ENCODE data around the gene LIPG.
A peak's percentile ranks its signal among the peaks of the same experiment; 100 is the strongest.

LIPG gene

GRCh38 chr18:49612515-49613033 is 50.7 kb downstream of the LIPG start:
- DNase-seq (ENCODE audit: low spot score): no peak

- DNase-seq (ENCODE audit: low spot score): peak; percentile 46
Observed at GRCh38 chr18:49613141-49613640, 51.3 kb downstream of the LIPG start.

GRCh38 chr18:49613641-49614151 is 51.8 kb downstream of the LIPG start:
- DNase-seq (ENCODE audit: low spot score): no peak

GRCh38 chr18:49616618-49617328 is 54.9 kb downstream of the LIPG start:
- DNase-seq (ENCODE audit: low spot score): no peak

- no peak for DNase-seq (ENCODE audit: low spot score)
Observed at GRCh38 chr18:49617329-49617695, 55.5 kb downstream of the LIPG start.

- no peak for DNase-seq (ENCODE audit: low spot score)
Observed at GRCh38 chr18:49617865-49618264, 56.0 kb downstream of the LIPG start.

- no peak for DNase-seq (ENCODE audit: low spot score)
Observed at GRCh38 chr18:49618742-49619681, 57.2 kb downstream of the LIPG start.

GRCh38 chr18:49619801-49620200 is 57.9 kb downstream of the LIPG start:
- DNase-seq (ENCODE audit: low spot score): no peak

GRCh38 chr18:49621301-49621700 is 59.4 kb downstream of the LIPG start:
- no peak for DNase-seq (ENCODE audit: low spot score)

GRCh38 chr18:49621717-49622351 is 60.0 kb downstream of the LIPG start:
- no peak for DNase-seq (ENCODE audit: low spot score)

- no peak for DNase-seq (ENCODE audit: low spot score)
Observed at GRCh38 chr18:49623571-49623970, 61.7 kb downstream of the LIPG start.

- DNase-seq (ENCODE audit: low spot score): no peak
Observed at GRCh38 chr18:49625021-49625691, 63.3 kb downstream of the LIPG start.

GRCh38 chr18:49626842-49627467 is 65.1 kb downstream of the LIPG start:
- no peak for DNase-seq (ENCODE audit: low spot score)

GRCh38 chr18:49628119-49628518 is 66.3 kb downstream of the LIPG start:
- no peak for DNase-seq (ENCODE audit: low spot score)

- DNase-seq (ENCODE audit: low spot score): peak; percentile 62
Observed at GRCh38 chr18:49628881-49629795, 67.3 kb downstream of the LIPG start.

GRCh38 chr18:49630246-49630699 is 68.4 kb downstream of the LIPG start:
- no peak for DNase-seq (ENCODE audit: low spot score)

GRCh38 chr18:49631146-49631866 is 69.4 kb downstream of the LIPG start:
- DNase-seq (ENCODE audit: low spot score): no peak

- no peak for DNase-seq (ENCODE audit: low spot score)
Observed at GRCh38 chr18:49632588-49632987, 70.7 kb downstream of the LIPG start.

- no peak for DNase-seq (ENCODE audit: low spot score)
Observed at GRCh38 chr18:49638209-49638785, 76.4 kb downstream of the LIPG start.

Measured in pons (tissue), 1 donor.